Measurements from ENCODE around the gene CDH13.

- TF ChIP-seq CHCHD3 (CRISPR knock-in tag; IDR thresholded peaks at IDR 0.05) (no peak), ILK (tag; IDR thresholded peaks at IDR 0.05; ENCODE audit: borderline replicate concordance, low read depth) (no peak), MYC (IDR thresholded peaks at IDR 0.05; ENCODE audit: low read depth, low read length) (no peak), MYC (CRISPR knock-in tag; IDR thresholded peaks at IDR 0.05; ENCODE audit: borderline replicate concordance, low read depth) (no peak), BHLHE40 (IDR thresholded peaks at IDR 0.05; ENCODE audit: low read length) (no peak), CREM (IDR thresholded peaks at IDR 0.05; ENCODE audit: low read depth) (no peak), ZNF449 (CRISPR knock-in tag; IDR thresholded peaks at IDR 0.05) (no peak), CTCF (IDR thresholded peaks at IDR 0.05 in 2 of 3, conservative IDR thresholded peaks at IDR 0.05 in 1 of 3; ENCODE audit: insufficient read depth in 2 of 3, low read depth in 1 of 3, low read length in 3 of 3) (no peak), TSHZ1 (CRISPR knock-in tag; IDR thresholded peaks at IDR 0.05) (no peak), ZFP36 (IDR thresholded peaks at IDR 0.05; ENCODE audit: low read depth, low read length, partially characterized antibody) (no peak), ATF6 (CRISPR knock-in tag; IDR thresholded peaks at IDR 0.05) (no peak), DPF2 (IDR thresholded peaks at IDR 0.05) (no peak), JUN (IDR thresholded peaks at IDR 0.05; ENCODE audit: borderline replicate concordance, low read depth, low read length) (no peak), JUN (CRISPR knock-in tag; IDR thresholded peaks at IDR 0.05; ENCODE audit: borderline replicate concordance) (no peak), ZNF140 (CRISPR knock-in tag; IDR thresholded peaks at IDR 0.05) (no peak)
- TF ChIP-seq, protein P1, sequence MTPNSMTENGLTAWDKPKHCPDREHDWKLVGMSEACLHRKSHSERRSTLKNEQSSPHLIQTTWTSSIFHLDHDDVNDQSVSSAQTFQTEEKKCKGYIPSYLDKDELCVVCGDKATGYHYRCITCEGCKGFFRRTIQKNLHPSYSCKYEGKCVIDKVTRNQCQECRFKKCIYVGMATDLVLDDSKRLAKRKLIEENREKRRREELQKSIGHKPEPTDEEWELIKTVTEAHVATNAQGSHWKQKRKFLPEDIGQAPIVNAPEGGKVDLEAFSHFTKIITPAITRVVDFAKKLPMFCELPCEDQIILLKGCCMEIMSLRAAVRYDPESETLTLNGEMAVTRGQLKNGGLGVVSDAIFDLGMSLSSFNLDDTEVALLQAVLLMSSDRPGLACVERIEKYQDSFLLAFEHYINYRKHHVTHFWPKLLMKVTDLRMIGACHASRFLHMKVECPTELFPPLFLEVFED (CRISPR knock-in tag; conservative IDR thresholded peaks at IDR 0.05): no peak
Measured at GRCh38 chr16:83541231-83541630, 914.5 kb downstream of the CDH13 start.

All from K562 (cell line).